K562 (cell line): Measurements from ENCODE around the gene OR4C11. TPM values are rescaled to one million over a fixed set of nuclear protein-coding genes. Genes with fewer than 3 reads are reported as not detected.

Experiments used
- ATAC-seq: fragments of 200-7000 bp; cut with Tn5 transposase; 3 replicates; pipeline ENCODE4 v1.9.1; 2020; ENCODE audit warnings: moderate library complexity
- BruUV-seq: library from RNA; stranded (reverse); fragments of 400-500 nt; replicated peaks from 2 replicates; lab custom pipeline; 2021; lab: Mats Ljungman, UMichigan
- CTCF ChIA-PET: fragments of 300-600 bp; formaldehyde crosslinking; extraction: SDS; loops from one replicate; lab custom pipeline; 2021; ENCODE audit warnings: low intra/inter-chr PET ratio; lab: Yijun Ruan, JAX
- POLR2A ChIA-PET: fragments of 300-600, 350-650 bp; sonication (Branson Sonifier 250); formaldehyde crosslinking; extraction: SDS; loops from one replicate; lab custom pipeline; 2021; ENCODE audit warnings: antibody characterized with exemption, inconsistent platforms; lab: Yijun Ruan, JAX
- DNase-seq, 4 experiments: peaks; one replicate each; pipeline versions ENCODE4 v3.0.0 to v3.0.0-alpha.2; 2011 to 2018; ENCODE audit warnings: low spot score in 3 of 4, mixed read lengths in 3 of 4; ENCODE audit errors: extremely low read depth in 1 of 4
- FAIRE-seq: peaks from 2 replicates; lab custom pipeline; 2011; peaks lifted over from hg19 to GRCh38; lab: Jason Lieb, UNC
- H2AFZ ChIP-seq: 2 replicates; pipeline ENCODE4 v1.6.0; 2011; ENCODE audit warnings: low read depth, low read length, control low read depth, inconsistent platforms
- H3K27ac ChIP-seq: fragments of 200-600 bp; 3 replicates; pipeline ENCODE4 v1.8.0; 2011; ENCODE audit warnings: low read depth, mild to moderate bottlenecking, control low read depth, inconsistent platforms, low read length, moderate library complexity, mixed read lengths; ENCODE audit errors: extremely low read depth
- H3K27me3 ChIP-seq, 2 experiments: fragments of 300-600 bp in 1 of 2; 2 replicates in 1 of 2; 3 replicates in 1 of 2; pipeline versions ENCODE4 v1.6.0 to v1.8.0; 2011; ENCODE audit warnings: inconsistent platforms in 2 of 2, low read length in 2 of 2, mild to moderate bottlenecking in 1 of 2, mixed read lengths in 1 of 2, moderate library complexity in 1 of 2; ENCODE audit not compliant: control insufficient read depth in 2 of 2, insufficient read depth in 2 of 2
- H3K36me3 ChIP-seq: fragments of 300-600 bp; 3 replicates; pipeline ENCODE4 v1.8.0; 2011; ENCODE audit warnings: mild to moderate bottlenecking, low read length, inconsistent platforms; ENCODE audit not compliant: control insufficient read depth, insufficient read depth
- H3K4me1 ChIP-seq, 2 experiments: fragments of 200-600 bp in 1 of 2; replicated peaks in 1 of 2; 2 replicates in 1 of 2; 3 replicates in 1 of 2; pipeline versions ENCODE4 v1.5.1 to v1.8.0; 2011; ENCODE audit warnings: inconsistent platforms in 2 of 2, low read length in 2 of 2, mild to moderate bottlenecking in 1 of 2, mixed read lengths in 1 of 2, moderate library complexity in 1 of 2; ENCODE audit not compliant: control insufficient read depth in 2 of 2, insufficient read depth in 2 of 2
- H3K4me2 ChIP-seq: 2 replicates; pipeline ENCODE4 v1.6.1; 2011; ENCODE audit warnings: low read length, control low read depth, inconsistent platforms, mixed read lengths; ENCODE audit not compliant: insufficient read depth
- H3K4me3 ChIP-seq: fragments of 200-600 bp; sonication (generic), shearing (Covaris generic); 2 replicates; pipeline ENCODE4 v1.5.1; 2016; ENCODE audit warnings: control low read depth, inconsistent platforms
- H3K79me2 ChIP-seq: fragments of 200-600 bp; 3 replicates; pipeline ENCODE4 v1.8.0; 2011; ENCODE audit warnings: low read length, inconsistent platforms; ENCODE audit not compliant: control insufficient read depth, insufficient read depth
- H3K9ac ChIP-seq, 2 experiments: 2 replicates each; pipeline versions ENCODE4 v1.6.0 to v1.6.1; 2011; ENCODE audit warnings: low read depth in 2 of 2, low read length in 2 of 2, control low read depth in 1 of 2, inconsistent platforms in 1 of 2, mild to moderate bottlenecking in 1 of 2, mixed read lengths in 1 of 2; ENCODE audit not compliant: insufficient read depth in 1 of 2
- H3K9me1 ChIP-seq: one replicate; pipeline ENCODE4 v1.6.0; 2011; ENCODE audit warnings: inconsistent platforms, mild to moderate bottlenecking, low read length, moderate library complexity; ENCODE audit not compliant: control insufficient read depth, insufficient read depth
- H3K9me3 ChIP-seq: replicated peaks from 2 replicates; pipeline ENCODE4 v1.5.1; 2011; ENCODE audit warnings: low read depth, low read length, inconsistent platforms; ENCODE audit not compliant: control insufficient read depth, insufficient read depth
- H4K20me1 ChIP-seq: replicated peaks from 2 replicates; pipeline ENCODE4 v1.6.1; 2011; ENCODE audit warnings: low read length, inconsistent platforms, mixed read lengths; ENCODE audit not compliant: control insufficient read depth, insufficient read depth
- ILF3 ChIP-seq: fragments of 450-650 bp; IDR thresholded peaks from 2 replicates; pipeline ENCODE4 v1.6.1; 2018; ENCODE audit warnings: antibody characterized with exemption, mild to moderate bottlenecking, moderate library complexity, borderline replicate concordance
- OTX1 ChIP-seq: fragments of 450-650 bp; formaldehyde crosslinking; IDR thresholded peaks from 2 replicates; pipeline ENCODE4 v1.4.0; 2022; ENCODE audit warnings: mild to moderate bottlenecking
- RBM39 ChIP-seq: fragments of 200-400 bp; formaldehyde crosslinking; optimal IDR thresholded peaks from 2 replicates; pipeline ENCODE3; 2018; ENCODE audit warnings: low read depth, low read length
- ZC3H8 ChIP-seq: fragments of 450-650 bp; IDR thresholded peaks from 2 replicates; pipeline ENCODE4 v1.6.1; 2017
- WGBS: fragments of 100-300 bp; shearing (Covaris generic); methylation state at CpG from one replicate; pipeline ENCODE4 v1.1.6; 2016; ENCODE audit warnings: low coverage, mixed read lengths; ENCODE audit not compliant: insufficient coverage; ENCODE audit errors: missing lambda C conversion rate; 5-methylcytosine and 5-hydroxymethylcytosine counted together
- in situ Hi-C: fragments of 300-500 bp; cut with MboI; formaldehyde crosslinking; loops from 4 replicates; pipeline ENCODE4 v1.15.0; 2018; ENCODE audit warnings: inconsistent platforms, mixed read lengths
- intact Hi-C: fragments of 100-400 bp; cut with micrococcal nuclease; formaldehyde crosslinking; loops from 2 replicates; pipeline ENCODE4 v1.14.2; 2022
- polyA plus RNA-seq, 8 experiments: library from polyadenylated mRNA; depleted of rRNA in 4 of 8; stranded (reverse) in 5 of 8; unstranded in 3 of 8; fragments of >200 nt; fragmentation: Nextera tagmentation in 2 of 8; fragmentation: Illumina TruSeq in 1 of 8; extraction: Ambion mirVana in 2 of 8; extraction: Trizol in 1 of 8; gene quantifications; 2 replicates each; pipeline versions ENCODE4 v1.2.1 to v1.2.3, GENCODE V29; 2011 to 2014; ENCODE audit warnings: inconsistent platforms in 1 of 8, missing spikeins in 1 of 8
- total RNA-seq, 7 experiments: library from RNA; depleted of rRNA in 6 of 7; stranded (reverse); fragments of >200 nt in 6 of 7; fragmentation: Illumina TruSeq in 2 of 7; extraction: Trizol in 2 of 7; gene quantifications; 2 replicates each; pipeline versions ENCODE4 v1.2.1 to v1.2.3, GENCODE V29; 2011 to 2021; ENCODE audit warnings: low replicate concordance in 1 of 7
- TF ChIP-seq, protein P1 (sequence below), 2 experiments: IDR thresholded peaks in 1 of 2; conservative IDR thresholded peaks in 1 of 2; 2 replicates each; pipeline ENCODE4 v1.6.1; 2016; ENCODE audit warnings: low read depth in 2 of 2, mild to moderate bottlenecking in 1 of 2, missing compliant biosample characterization in 1 of 2, missing genetic modification characterization in 1 of 2, moderate library complexity in 1 of 2

The OR4C11 gene
- total and polyA plus RNA-seq, 9 of the 15 experiments (the other 6 are each of a cell fraction or from before 2014, with no cell fraction given): not detected

DNA sequence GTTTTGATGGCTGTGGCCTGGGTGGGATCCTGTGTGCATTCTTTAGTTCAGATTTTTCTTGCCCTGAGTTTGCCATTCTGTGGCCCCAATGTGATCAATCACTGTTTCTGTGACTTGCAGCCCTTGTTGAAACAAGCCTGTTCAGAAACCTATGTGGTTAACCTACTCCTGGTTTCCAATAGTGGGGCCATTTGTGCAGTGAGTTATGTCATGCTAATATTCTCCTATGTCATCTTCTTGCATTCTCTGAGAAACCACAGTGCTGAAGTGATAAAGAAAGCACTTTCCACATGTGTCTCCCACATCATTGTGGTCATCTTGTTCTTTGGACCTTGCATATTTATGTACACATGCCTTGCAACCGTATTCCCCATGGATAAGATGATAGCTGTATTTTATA is 34.9 kb downstream of the OR4C11 start:
- no peaks in the 10 kb centered on the region for H3K4me1 ChIP-seq
- CTCF ChIA-PET: no interaction called here
- ATAC-seq (no peak), DNase-seq (no peak), FAIRE-seq (no peak)
- no peaks in the 10 kb centered on the region for H3K9me3 ChIP-seq
- no peaks in the 10 kb centered on the region for H3K27me3 ChIP-seq
- no peaks in the 10 kb centered on the region for H4K20me1 ChIP-seq
- WGBS: 0% methylated on average over 1 of the region's 1 CpG
- no peaks in the 10 kb centered on the region for H3K9me1 ChIP-seq
- in situ Hi-C loops: no loop called here
- no peak for TF ChIP-seq ZC3H8
- TF ChIP-seq RBM39: no peak
- no peaks in the 10 kb centered on the region for H3K79me2 ChIP-seq
- H3K9ac ChIP-seq: no peak overlapping the region
- no peak overlapping the region for H3K27ac ChIP-seq
- intact Hi-C loops: no loop called here
- H3K4me3 ChIP-seq: no peak overlapping the region
- H2AFZ ChIP-seq: no peak overlapping the region
- H3K4me2 ChIP-seq: no peak overlapping the region
- POLR2A ChIA-PET: no interaction called here
- no TSS peak for BruUV-seq
- H3K36me3 ChIP-seq: no peaks in the 10 kb centered on the region

DNA sequence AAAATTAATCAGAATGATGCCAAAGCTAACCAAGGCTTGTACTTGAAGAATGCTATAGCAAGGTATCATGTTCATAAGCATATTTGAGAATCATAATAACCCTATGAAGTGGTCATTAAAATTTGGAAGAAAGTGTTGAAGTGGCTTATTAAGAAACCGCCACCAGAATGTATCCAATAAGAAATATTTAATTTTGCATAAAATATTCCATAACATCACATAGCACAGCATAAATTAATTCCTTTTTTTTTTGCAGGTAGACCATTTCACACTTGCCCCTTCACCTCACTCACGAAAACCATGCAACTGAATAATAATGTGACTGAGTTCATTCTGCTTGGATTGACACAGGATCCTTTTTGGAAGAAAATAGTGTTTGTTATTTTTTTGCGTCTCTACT is 35.6 kb downstream of the OR4C11 start, which contains the start of gene OR4C16:
Gene OR4C16, plus strand, starts transcription at position 301 of the 400 bp plus-strand sequence. Its CDS starts 0 bp downstream, at position 301.
- Histone ChIP-seq H3K4me2 (no peak within 1 kb of the TSS), H3K4me3 (no peak within 1 kb of the TSS), H3K4me1 (no peaks in the 10 kb centered on the region), H3K36me3 (no peaks in the 10 kb centered on the region), H3K27me3 (no peaks in the 10 kb centered on the region), H3K9ac (no peak within 1 kb of the TSS), H3K9me1 (no peaks in the 10 kb centered on the region), H3K9me3 (no peaks in the 10 kb centered on the region), H4K20me1 (no peaks in the 10 kb centered on the region), H2AFZ (no peak within 1 kb of the TSS), H3K79me2 (no peaks in the 10 kb centered on the region), H3K27ac (no peak within 1 kb of the TSS)
- DNase-seq: no peak
- in situ Hi-C loops: no loop called here
- intact Hi-C loops: no loop called here
- ChIA-PET POLR2A (no interaction called here), CTCF (no interaction called here)
- no TSS peak for BruUV-seq
- no peak for TF ChIP-seq ILF3
- no peak for TF ChIP-seq OTX1 (CRISPR knock-in tag)
- TF ChIP-seq, protein P1, sequence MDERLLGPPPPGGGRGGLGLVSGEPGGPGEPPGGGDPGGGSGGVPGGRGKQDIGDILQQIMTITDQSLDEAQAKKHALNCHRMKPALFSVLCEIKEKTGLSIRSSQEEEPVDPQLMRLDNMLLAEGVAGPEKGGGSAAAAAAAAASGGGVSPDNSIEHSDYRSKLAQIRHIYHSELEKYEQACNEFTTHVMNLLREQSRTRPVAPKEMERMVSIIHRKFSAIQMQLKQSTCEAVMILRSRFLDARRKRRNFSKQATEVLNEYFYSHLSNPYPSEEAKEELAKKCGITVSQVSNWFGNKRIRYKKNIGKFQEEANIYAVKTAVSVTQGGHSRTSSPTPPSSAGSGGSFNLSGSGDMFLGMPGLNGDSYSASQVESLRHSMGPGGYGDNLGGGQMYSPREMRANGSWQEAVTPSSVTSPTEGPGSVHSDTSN (CRISPR knock-in tag; IDR thresholded peaks at IDR 0.05; ENCODE audit: low read depth): no peak
- TF ChIP-seq, protein P1 (tag; conservative IDR thresholded peaks at IDR 0.05; ENCODE audit: low read depth): no peak
- FAIRE-seq: no peak
- ATAC-seq: no peak
- WGBS: 0% methylated on average over 3 of the region's 3 CpGs
